Ovary (tissue), 3 donors: Measurements from ENCODE around the gene BABAM2.

Experiments used
- CTCF ChIP-seq, 3 donors: fragments of 450-650 bp in 2 of 3; fragments of 200-600 bp in 1 of 3; IDR thresholded peaks; one replicate each; pipeline versions ENCODE4 v1.5.1 to v1.8.0; 2016 to 2022; ENCODE audit warnings: antibody characterized with exemption in 3 of 3, mild to moderate bottlenecking in 1 of 3
- POLR2A ChIP-seq: fragments of 450-650 bp; IDR thresholded peaks from one replicate; pipeline ENCODE4 v1.6.1; 2017; ENCODE audit warnings: antibody characterized with exemption, mild to moderate bottlenecking, moderate library complexity
- donor health status: DM: no; HTN: no; CAD: no.

GRCh38 chr2:28136556-28136955 lies 246.0 kb downstream of the BABAM2 start:
- TF ChIP-seq CTCF (IDR thresholded peaks at IDR 0.05) (no peak), POLR2A (no peak)
